NCI-H2196 treated with DMSO at 0.1 percent for 48 hours (cell line): ENCODE measurements around the gene PPP1R26.
"Not testable (repeated sequence)": the region's sequence is repeated elsewhere in the genome, so short reads cannot be mapped to it uniquely, and the experiment has no call there.

Source experiments
- DNase-seq: peaks from one replicate; lab custom pipeline; 2025; ENCODE audit not compliant: unreplicated experiment; lab: John Stamatoyannopoulos, UW

Gene PPP1R26, protein sequence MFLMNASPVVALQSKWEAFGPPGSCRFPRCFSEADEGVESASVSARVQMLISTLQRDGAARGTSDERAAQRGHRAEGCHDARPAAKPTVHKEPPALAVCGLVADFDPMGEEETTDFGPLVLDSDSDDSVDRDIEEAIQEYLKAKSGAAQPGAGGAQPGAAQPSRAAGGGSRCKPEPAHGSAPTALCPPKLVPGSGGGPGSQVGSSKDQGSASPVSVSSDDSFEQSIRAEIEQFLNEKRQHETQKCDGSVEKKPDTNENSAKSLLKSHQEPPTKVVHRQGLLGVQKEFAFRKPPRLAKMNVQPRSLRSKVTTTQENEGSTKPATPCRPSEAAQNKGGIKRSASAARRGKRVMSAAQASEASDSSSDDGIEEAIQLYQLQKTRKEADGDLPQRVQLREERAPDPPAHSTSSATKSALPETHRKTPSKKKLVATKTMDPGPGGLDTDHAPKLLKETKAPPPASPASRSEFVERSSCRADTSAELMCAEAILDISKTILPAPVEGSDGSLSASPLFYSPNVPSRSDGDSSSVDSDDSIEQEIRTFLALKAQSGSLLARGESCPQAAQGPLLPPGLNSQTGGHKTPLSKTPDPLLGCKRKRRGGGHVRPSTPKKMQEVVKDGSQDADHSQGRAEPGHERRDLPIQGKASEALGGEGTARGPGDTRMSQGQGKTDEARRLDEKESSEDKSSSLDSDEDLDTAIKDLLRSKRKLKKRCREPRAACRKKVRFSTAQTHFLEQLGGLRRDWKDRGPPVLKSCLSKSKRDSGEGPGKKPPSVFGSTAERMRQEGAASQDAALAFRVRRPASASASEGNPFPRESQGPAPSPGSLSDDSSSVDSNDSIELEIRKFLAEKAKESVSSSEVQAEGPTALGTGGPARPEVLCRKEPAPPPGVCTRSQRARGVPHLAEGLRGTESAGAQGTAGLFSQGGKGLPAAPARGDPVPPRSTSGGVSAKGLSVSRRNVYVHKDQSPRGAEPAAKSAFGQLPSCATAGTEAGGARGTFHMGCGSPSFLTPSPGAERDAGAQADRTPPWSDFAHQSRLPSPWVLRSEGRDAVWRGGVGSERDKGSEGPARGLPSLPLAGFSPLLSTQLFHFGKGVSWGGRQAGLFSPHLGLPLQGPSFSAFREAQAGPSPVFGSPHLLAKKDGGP (N-terminal part only)

DNA sequence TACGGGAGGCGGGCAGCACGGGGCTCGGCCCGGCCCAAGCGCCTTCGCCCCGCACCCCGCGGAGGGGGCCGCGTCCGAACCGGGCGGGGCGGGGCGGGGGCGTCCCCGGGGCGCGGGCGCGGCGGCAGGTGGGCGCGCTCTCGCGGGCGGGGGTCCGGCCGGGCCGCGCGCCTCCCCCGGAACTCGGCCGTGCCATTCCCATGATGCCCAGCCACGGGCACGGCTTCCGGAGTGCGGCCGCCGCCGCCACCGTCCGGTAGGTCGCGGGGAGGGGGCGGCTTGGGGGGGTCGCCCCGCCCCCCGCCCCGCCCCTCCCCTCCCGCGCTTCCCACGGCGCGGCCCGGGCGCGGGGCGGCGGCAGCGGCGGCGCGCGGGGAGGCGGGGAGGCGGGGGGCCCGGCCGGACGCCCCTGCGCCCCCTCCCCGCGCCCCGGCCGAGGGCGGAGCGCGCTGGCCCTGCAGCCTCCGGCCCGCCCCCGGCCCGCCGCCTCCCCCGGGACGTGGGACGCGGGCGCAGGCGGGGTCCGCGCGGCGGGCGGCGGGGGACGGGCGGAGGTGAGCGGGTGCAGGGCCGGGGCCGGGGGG, at the start of gene PPP1R26:
TSS of gene PPP1R26 (plus strand) at position 314 of the 584 bp plus-strand sequence. CDS start 4,729 bp downstream, outside the sequence.
- peak; percentile 14 for DNase-seq

DNA sequence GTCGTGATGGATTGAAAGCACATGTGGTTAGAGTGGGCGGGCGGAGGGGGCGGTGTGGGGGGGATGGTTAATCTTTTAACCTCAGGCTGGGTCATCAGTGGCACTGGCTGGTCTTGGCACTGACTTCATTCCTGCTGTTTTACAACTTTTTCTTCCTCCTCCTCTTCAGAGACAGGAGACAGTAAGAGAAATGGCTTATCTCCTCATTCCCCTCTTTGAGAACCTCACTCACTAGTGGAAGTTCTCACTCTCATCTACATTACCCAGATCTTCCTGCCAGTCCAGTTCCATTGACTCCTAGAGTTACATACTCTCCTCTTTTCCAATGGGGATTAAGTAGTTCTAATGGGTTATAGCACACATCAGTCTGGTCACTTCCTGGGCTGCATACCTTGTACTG, 42.3 kb upstream of the PPP1R26 start:
- no peak for DNase-seq

DNA sequence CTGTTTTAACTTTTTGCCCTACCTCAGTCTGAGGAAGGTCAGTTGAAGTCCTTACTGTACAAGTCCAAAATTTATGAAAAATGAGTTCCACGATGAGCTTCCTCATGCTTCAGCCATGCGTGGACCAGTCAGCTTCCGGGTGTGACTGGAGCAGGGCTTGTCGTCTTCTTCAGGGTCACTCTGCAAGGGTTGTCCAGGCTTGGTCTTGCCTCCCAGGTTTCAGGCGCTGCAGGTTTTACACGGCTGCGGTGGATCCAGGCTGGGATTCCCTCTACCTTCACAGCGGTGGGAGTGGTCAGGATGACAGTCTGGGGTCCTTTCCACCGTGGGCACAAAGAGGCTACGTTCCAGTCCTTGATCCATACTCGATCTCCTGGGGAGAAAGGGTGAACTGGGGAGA, 41.9 kb upstream of the PPP1R26 start:
- not testable (repeated sequence) for DNase-seq

DNA sequence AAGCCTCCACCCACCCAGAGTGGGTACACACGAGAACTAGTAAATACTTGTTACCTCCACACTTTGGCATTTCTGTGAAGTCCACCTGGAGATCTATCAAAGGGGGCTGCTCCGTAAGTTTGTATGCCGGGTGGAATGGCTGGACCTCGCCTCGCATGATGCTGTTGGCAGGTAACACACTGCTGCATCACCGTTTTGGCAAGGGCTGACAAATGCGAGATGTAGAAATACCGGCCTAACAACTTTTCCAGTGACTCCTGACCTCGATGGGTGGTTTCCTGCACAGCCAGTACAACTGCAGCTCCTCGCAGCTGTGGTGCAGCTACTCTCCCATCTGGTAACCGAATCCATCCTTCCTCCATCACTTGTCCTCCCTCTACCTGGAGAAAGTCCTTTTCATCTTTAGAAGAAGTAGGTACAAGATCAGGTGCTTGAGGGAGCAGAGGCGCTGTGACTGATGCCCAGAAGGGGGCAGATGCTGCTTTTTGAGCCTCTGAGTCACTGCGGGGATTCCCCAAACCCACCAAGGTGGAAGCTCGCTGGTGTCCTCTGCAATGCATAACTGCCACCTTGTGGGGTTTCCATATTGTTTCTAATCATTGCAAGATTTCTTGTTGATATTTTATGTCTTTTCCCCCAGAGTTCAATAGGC, 40.9 kb upstream of the PPP1R26 start:
- DNase-seq, result not testable (repeated sequence)

DNA sequence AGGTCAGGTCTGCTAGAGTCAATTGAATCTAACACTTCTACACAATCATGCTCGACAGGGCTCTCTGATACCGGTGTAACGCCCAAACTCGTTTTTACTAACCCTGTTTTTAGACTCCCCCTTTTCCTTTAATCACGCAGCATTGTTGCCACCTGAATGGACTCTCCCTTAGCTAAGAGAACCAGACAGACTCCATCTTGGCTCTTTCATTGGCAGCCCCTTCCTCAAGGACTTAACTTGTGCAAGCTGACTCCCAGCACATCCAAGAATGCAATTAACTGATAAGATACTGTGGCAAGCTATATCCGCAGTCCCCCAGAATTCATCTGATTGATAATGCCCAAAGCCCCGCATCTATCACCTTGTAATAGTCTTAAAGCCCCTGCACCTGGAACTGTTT, 40.1 kb upstream of the PPP1R26 start:
- not testable (repeated sequence) for DNase-seq

DNA sequence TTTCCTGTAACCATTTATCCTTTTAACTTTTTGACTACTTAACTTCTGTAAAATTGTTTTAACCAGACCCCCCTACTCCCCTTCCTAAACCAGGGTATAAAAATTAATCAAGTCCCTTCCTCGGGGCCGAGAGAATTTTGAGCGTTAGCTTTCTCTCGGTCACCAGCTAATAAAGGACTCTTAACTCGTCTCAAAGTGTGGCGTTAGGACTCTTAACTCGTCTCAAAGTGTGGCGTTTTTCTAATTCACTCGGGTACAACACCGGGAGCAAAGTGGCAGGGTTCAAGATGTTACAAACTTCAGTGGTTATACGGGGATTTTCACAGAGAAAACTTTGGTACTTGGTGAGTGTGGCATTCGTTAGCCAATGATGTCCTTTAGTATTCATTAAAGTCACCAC, 39.7 kb upstream of the PPP1R26 start:
- no peak for DNase-seq

DNA sequence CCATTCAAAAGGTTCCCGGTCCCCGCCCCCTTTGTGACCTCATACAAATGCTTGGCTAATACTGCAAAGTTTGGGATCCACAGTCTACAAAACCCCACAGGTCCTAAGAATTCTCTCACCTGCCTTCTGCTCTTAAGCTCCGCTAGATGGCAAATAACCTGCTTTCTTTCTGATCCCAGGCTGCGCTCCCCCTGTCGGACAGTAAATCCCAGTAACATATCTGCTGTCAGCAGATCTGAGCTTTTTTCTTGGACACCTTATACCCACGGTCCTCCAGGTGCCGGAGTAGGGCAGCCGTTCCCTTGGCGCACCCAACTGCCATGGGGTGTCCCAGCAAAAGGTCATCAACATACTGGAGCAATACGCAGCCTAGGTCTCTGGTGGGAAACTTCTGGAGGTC, 39.0 kb upstream of the PPP1R26 start:
- DNase-seq, result no peak

DNA sequence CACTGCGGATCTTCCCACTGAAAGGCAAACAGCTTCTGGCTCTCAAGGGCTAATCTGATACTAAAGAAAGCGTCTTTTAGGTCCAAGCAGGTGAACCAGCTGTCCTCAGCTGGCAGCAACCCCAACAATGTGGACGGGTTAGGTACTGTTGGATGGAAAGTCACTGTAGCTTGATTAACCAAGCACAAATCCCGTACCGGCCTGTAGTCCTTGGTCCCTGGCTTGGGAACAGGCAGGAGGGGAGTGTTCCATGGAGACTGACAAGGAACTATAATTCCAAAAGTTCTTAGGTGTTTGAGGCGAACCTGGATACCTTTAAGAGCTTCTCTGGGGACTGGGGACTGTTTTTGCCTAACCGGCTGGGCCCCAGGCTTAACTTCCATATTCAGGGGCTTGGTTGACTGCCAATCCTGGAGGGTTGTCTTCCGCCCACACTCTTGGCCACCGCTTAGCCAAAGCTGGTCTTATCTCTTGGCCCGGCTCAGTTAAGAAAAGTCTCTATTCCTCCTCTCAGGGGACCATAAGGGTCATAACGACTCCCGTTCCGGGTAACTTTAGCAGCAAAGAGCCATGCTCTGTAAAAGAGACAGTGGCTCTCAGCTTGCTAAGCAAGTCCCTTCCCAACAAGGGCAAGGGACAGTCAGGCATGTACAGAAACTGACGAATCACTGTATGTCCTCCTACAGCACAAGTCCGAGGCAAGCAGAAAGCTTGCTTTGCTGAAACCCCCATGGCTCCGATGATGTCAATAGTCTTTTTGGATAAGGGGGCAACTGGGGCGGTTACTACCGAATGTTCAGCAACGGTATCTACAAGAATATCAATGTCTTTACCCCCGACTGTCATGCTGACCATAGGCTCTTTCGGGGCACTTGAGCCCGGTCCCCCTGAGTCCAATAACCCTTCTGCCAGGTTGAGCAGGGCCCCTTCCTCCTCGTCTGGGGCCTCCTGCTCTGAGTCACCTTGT, 38.2 kb upstream of the PPP1R26 start:
- DNase-seq, result not testable (repeated sequence)

DNA sequence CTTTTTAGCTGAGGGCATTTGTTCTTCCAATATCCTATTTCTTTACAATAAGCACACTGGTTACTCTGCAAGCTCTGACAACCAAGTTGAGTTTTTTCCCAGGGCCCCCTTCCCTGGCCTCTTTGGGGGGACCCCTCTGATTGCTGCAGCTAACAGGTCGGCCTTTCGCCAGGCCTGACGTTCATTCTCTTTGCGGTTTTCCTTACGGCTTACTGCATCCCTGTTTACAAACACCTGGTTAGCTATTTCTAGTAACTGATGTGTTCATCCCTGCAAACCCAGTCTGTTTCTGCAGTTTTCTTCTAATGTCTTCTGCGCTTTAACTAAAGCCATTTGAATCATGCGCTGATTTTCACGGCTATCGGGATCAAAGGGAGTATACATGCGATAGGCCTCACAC, 37.5 kb upstream of the PPP1R26 start:
- no peak for DNase-seq

DNA sequence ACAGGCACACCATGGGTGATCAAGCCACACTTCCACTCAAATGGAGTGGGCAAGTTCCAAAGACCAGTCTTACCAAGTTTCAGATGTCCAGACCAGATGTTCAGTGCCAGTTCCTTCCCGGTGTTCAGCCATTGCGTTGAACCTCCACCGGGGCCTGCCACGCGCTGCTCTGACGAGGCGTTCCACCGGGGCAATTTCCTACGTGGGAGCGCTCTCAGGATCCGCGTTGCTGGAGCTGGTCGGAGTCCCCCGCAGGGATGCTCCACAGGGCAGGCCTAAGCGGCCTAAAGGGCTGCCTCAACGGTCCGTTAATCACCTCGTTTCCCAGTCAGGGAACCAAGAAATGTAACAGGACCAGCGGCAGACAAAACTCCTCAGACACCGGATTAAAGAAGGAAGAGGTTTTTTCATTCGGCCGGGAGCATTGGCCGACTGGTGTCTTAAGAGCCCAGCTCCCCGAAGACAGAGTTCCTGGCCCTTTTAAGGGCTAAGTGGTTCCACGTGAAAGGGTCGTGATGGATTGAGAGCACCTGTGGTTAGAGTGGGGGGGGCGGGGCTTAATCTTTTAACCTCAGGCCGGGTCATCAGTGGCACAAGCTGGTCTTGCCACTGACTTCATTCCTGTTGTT, 35.7 kb upstream of the PPP1R26 start:
- DNase-seq, result no peak

DNA sequence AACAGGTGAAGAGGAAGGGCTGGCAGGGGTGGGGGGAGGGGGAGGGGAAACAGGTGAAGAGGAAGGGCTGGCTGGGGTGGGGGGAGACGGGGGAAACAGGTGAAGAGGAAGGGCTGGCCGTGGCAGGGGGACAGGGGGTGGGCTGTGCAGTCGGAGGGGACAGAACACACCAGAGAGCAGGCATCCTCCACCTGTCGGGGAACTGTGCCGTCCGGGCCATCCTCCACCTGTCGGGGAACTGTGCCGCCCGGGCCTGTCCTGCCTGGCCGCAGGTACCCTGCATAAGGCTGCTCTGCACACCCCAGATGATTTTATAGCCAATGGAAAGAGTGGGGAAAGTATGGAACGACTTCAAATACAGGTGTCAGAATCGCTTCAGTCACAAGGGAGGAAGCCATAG, 32.5 kb upstream of the PPP1R26 start:
- DNase-seq, result no peak

DNA sequence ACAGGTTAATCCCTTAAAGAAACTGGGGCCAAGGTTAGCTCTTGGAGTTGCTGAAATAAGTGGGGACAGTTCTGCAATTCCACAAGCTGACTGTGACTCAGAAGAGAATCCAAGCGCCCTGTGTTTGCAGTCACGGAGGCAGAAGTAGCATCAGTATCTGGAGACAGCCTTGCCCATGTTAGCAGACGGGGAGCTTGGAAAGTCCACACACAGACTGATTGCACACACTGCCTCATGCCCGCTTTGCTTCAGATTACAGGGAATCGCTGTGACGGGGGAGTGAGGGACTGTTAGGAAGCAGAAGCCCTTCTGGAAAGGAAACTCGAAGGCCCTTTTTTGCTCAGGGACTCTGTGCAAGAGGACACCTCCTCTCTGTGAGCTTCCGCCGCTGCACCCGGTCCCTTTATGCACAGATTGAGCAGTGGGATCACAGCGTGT, 30.9 kb upstream of the PPP1R26 start:
- no peak for DNase-seq

DNA sequence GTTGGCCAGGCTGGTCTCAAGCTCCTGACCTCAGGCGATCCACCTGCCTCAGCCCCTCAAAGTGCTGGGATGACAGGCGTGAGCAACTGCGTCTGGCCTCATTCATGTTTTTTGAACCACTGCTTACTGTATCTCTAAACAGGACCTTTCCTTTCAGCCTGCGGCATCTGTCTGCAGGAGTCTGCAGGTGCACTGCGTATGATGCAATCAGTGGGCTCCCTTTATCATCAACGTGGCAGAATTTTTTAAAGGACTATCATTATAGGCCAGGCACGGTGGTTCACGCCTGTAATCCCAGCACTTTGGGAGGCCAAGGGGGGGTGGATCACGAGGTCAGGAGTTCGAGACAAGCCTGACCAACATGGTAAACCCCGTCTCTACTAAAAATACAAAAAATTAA, 30.1 kb upstream of the PPP1R26 start:
- not testable (repeated sequence) for DNase-seq

DNA sequence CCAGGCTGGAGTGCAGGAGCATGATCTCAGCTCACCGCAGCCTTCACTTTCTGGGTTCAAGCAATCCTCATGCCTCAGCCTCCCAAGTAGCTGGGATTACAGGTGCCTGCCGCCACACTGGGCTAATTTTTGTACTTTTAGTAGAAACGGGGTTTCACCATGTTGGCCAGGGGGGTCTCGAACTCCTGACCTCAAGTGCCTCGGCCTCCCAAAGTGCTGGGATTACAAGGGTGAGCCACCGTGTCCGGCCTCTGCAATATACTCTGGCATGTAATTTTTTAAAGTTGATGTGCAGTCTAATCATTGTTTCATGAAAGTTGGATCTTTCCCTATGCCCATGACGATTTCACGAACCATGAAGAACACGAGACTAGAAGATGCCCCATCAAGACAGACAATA, 28.6 kb upstream of the PPP1R26 start:
- DNase-seq, result no peak

DNA sequence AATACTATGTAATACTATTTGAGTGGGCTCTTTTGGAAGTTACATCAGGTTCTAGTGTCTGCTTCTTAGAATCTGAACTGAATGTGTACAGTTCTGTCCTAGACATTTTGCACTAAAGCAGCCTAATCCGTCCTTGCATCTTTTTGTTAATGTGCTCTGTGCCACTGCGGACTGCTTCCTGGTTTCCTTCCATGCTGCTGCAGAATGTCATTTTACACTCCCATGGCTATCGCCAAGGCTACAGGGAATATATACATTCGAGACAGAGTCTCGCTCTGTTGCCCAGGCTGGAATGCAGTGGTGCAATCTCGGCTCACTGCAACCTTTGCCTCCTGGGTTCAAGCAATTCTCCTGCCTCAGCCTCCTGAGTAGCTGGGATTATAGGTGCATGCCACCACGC, 27.7 kb upstream of the PPP1R26 start:
- not testable (repeated sequence) for DNase-seq

DNA sequence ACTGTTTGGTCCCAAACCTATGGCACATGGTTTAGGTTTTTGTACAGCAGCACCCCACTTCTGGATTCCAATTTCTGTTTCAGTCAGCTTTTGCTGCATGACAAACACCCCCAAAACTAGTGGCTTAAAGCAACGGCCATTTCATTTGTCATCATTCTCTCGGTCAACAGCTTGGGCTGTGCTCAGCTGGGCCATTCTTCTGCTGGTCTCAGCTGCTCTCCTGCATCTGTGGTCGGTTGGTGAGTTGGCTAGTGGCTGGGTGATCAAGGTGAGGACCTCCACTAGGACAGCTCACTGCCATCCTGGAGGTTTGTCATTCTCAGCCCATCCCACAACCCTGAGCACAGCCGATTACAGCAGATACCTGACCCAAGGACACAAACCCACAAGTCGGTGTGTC, 24.8 kb upstream of the PPP1R26 start:
- DNase-seq, result no peak

DNA sequence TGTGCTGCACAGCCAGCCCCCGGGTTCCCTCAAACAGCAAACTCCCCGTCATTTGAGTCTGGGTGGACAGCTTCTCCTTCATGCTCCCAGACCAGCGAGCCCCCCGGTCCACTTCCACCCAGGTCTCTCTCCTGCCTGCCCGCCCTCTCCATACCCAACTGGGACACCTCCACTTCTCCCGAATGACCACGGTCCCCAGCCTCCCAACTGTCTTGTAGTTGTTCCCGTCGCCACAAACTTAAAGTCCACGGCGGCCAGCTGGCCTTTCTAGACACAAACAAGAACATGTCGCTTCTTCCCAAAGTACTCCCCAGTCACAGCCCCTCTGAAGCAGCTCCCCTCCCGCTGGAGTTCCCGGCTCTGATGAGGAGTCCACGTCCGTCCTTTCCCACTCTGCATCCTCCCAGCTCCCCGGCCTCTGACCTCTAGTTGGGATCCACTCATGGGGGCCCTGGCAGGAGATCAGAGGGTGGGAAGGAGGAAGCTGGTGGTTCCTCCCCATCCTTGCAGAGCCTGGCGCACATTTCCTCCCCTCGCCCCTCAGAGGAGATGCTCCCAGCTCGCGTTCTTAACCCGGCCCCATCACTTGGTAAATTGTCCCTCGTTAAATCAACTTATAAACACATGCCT, 24.1 kb upstream of the PPP1R26 start:
- no peak for DNase-seq

DNA sequence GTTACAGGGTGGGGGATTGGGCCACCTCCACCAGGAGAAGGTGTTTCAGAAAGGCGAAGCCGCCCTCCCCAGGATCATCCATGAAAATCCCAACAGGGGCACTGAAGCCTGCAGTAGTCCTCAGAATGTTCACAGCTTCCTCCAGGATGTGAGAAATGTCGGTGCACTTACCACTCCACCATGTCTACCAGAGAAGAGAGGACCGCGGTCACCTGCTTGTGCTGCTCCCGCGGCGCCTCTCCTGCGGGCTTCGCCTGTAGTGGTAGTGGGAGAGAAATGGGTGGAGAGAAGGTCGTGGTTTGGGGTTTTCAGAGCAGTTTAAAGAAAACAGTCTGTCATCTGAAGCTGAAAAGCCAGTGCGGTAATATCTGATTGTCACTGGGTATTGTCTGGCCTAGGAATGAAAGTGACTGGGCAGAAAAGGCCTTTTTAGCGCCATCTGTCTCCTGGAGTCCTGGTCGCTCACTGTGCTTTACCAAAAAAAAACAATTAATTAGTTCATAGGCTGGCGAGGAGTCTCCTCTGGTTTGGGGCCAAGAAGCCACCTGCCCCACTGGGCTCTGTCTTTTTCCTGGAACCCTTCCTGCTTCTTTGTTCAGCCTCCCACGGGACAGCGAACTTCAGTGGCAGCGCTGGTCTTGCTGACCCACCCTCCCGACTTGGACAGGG, 23.0 kb upstream of the PPP1R26 start:
- no peak for DNase-seq
